ENCODE measurements around the gene DSTN.

The DSTN gene

DNA sequence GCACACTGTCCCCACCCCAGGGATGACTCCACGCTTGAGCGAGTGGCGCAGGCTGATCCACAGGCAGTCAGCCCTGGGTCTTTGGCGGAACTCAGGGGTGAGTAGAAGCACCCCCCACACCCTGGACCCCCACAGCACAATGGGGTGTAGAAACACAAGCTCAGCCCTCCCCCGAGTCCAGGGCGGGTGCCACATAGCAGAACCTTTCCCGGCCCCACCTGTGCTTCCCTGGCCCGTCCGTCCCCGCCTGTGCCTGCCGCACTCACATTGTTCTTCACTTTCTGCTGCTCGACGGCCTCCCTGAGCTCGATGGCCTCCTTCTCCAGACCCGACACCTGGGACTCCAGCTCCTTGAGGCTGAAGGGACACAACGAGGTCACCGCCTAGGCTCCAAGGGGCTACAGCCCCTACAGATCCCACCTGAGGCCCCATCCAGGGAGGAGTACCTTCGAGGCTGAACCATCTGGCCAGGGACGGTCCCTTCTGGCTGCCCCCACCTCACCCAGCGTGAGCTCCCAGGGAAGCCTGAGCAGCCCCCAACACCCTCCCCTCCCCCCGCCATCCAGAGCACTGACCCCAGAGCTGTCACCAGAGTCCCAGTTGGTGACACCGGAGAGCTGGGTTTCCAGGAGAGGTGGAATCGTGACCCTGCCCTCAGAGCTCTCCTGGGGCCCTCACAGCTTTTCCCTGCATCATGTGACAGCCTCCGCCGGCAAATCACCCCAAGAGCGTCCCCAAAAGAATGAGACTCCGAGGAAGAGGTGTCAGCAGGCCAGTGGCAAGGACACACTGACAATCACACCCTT is 55.6 kb downstream of the DSTN start:
- DNase-seq, result no peak

DNA sequence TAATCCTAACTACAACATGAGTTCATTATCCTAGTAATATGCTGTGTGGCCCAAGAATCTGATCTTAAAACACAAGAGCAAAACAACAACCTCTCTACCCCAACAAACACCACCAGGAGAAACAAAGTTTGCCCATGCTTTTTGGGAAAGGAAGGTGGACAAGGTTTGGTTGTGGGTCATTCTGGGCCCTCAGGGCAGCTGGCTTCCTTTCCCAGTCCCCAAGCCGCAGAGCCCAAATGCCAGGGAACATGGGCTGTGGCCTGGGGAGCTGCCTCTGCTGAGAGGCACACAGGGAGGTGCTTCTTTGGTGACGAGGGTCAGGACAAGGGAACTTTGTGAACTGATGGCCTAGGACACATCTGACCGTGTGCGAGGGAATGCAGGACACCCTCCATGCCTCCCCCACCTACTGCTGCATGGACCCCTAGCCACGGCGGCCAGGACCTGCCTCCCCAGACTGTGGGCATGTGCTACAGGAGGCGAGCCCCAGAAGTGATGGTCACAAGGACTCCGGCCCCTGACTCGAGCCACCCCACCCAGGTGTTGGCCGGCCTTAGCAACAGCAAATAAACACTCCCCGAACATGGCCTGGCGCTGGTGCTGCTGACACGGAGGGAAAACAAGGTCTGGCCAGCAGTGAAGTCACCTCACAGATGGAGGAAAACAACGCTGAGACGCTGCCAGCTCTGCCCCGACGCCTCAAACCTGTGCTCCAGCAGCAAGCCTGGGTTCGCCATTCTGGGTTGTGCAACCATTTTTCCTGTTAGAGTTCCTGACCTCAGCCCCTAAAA is 56.5 kb downstream of the DSTN start:
- no peak for DNase-seq

DNA sequence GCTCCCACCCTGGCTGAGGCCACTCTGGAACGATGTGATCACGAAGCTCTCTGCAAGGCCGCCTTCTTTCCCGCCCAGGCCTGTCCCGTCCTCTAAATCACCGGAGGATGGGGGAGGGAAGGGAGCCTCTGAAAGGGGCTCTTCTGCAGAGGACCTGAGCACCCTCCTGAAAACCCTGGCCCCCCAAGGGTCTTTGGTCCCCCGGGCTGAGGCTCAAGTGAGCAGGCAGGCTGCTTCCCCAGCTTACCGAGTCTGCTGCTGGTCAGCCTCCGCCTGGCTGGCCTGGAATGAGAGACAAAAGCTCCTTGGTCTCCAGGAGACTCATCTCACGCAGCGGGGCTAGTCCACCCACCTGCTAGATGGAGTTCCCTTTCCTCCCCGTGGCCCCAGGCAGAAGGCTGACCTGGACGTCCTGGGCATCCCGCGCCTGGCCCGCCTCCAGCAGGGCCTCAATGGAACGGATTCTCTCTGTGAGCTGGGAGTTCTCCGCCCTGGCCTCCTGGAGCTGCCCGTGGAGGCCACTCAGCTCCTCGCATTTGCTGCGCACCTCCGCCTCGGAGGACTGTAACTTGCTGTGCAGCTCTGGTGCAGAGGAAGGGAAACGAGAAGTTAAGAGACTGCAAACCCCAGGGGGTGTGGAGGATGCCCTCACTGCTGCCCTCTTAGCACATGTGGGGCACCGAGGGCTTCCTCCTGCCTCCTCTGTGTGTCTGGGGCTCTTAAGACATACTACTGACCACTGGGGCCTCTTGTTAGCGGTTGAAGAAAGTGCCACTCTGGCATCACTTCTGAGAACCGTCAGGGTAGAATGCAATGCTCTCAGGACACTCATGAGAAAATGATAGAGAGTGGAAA is 57.5 kb downstream of the DSTN start:
- DNase-seq, result no peak

DNA sequence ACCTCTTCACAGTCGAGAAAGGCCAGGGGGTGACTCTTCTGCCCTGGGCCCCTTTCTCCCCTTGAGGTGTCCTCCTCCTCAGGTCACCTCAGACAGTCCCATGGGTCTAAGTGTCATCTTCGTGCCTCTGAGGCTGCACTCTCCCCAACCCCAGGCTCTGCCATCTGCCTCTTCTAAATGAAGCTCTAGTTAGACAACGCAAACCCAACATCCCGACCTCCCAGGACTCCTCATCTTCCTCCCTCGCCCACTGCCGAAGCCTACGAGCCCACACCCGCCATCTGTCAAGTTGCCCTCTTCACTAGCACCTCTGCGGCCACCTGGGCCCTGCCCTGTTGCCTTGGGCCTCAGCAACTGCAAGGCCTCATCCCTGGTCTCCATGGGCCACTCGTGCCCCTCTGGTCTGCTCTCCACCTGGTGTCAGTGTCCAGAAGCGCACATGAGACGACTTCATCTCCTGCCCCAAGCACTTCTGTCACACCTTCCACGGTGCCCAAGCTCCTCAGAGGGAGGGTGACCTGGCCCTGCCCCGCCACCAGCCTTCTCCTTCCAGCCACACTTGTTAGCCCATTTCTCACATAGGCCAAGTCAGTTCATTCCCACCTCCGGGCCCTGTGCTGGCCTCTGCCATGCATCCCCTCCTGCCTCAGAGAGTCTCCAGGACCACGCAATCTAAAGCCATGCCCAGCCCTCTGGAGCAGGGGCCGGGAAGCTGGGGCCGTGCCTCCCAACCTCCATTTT is 58.4 kb downstream of the DSTN start:
- no peak for DNase-seq

DNA sequence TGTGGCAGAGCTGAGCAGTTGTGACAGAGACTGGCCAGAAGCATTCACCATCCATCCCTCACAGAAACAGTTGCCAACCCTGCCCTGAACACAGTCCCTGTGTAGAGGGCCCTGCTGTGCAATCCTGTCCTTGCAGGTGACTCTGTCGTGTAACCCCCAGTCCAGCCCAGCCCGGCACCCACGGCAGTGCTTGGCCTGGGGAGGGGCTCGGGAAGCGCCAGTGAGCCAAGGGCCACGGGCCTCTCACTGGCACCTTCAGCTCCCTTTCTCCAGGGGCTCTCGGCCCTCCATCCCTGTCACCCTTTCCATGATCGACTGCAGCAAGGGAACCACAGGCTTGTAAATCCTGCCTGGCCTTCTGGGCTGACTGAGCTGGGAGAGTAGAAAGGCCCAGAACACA is 59.1 kb downstream of the DSTN start:
- no peak for DNase-seq

DNA sequence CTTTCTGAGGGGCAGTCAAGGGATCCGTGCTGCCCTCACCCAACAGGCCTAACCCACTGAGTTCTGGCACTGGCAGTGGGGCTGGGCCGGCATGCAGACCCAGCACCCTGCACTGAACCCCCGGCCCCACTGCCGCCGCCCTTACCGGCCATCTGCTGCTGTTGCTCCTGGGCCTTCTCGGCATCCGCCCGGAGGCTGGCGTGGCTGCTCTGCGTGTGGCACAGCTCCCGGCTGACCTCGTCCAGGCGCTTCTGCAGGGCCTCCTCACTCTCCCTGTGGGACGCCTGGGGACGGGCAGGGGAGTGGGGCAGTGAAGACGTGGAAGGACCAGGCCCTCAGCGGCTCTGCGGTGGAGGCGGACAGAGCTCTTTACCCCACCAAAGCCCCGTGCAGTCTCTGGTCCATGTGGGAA is 59.8 kb downstream of the DSTN start:
- DNase-seq, result no peak

DNA sequence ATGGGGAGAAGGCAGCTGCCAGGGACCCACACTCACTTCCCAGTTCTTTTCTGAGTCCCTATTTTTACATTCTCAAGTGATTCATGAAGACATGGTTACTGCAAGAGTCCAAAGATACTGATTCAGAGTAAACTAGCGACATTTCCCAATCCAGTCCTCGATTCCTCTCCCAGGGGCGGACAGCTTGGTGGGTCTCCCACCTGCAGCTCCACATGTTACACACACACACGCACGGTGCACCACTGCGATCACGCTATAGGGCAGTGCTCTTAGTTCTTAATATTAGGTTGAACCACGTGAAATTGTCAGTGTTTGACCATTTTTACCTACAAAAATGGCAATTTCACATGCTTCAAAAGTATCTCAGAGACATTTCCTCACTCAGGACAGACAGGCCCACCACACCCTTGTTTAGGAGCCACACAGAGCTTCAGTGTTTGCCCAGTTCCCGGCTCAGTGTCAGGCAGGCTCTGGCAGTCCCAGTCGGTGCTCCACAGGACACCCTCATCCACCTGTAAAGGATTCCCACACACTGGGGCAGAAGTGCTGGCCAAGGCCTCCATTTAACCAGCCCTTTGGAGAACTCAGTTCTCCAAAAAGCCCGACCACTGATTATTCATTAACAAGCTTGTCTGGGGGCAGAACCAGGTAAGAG is 60.4 kb downstream of the DSTN start:
- DNase-seq, result no peak

DNA sequence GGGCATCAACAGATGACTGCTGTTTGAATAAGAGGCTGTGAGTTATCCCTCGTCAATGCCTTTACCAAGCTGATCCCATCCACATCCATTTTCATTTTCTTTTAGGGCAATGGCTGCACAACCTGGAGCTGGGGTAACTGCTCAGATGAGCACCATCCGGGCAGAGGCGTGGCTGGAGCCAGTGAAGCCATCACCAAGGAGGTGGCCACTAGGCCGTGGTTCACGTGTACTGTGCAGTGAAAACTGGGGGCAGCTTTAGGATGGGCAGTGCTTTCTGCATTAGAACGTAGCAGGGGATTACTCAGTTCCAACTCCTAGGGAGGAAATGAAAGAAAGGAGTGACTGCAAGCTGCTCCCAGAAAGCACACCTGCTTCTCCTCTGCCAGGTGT is 60.9 kb downstream of the DSTN start:
- DNase-seq, result no peak

DNA sequence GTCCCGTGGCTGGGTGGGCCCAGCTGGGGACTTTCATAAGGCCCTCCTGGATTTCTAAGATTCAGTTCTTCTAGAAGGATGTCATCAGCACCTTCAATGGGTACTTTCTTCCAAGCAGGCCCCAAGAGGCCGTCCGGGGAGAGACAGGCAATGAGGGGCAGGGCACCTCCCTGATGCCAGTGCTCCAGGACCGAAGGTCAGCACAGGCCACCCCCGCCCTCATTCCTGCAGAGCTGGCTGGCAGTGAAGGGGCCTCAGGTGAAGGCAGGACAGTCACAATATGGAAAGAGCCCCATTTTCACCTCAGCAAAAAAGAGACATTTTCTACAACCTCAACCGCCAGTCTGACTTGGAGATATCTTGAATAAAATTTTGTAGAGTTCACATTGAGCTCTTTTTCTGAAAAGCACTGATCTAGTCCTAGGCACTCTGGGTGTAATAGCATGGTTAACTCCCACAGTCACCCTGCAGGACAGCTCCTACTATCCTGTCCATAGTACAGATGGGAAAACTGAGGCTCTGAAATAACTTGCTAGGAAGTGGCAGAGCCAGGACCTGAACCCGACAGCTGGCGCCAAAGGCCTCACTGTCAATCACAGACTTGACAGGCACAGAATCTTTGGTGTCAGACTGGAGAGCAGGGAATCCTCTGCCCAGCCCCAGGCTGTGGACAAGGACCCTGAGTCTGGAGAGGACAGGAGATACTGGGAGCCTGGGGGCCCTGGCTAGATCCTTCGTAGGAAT is 61.9 kb downstream of the DSTN start:
- DNase-seq, result no peak

DNA sequence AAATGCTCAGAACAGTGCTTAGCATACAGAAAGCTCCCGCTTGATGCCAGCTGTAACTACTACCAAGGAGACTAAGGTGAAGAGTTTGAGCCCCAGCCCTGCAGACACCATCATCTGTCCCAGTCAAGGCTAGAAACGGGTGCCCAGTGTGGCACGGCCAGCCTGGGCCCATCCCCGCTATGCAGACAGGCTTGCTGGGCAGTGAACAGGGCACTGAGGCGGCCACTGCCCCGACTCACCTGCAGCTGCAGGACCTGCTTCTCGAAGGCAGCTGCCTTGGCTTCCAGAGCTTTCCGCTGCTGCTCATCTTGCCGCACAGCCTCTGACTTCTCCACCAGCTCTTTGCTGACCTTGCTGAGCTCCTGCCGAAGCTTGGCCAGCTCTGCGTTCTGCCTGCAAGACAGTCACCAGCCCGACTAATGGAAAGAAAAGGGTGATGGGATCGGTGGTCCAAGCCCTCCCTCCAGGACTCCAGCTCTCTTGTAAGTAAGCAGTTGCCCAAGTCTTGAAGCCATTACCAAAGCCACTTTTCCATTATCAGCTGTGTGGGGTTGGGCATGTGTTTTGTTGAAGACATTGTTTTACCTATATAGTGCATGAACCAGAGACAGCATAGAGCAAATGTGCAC is 63.5 kb downstream of the DSTN start:
- DNase-seq, result no peak

DNA sequence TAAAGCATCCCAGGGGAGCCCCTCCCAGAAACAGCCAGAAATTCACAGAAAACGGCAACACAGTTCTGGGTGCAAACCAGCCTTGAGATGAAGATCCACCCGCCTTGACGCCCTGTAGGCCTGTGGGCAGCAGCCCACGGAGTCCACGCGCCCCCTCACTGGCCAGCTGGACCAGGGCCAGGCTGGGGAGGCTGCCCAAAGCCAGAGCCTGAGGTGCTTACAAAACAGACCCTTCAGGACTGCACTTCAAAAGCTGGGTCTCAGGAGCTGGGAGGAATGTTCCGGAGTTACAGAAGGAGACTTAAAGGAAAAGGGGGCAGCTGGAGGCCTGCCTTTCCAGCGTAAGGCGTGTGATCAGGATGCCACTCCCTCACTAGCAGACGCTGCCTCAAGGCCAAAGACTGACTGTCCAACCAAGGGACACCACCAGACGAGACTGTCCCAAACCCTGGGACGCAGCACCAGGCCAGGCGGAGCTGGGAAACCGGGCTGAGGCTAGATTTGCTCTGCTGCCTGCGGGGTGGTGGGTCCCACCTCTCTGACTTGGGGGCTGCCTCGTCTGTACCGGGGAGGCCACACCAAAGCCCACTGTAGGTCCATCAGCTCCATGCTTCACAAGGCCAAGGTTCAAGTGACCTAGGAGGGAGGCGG is 64.1 kb downstream of the DSTN start:
- no peak for DNase-seq

DNA sequence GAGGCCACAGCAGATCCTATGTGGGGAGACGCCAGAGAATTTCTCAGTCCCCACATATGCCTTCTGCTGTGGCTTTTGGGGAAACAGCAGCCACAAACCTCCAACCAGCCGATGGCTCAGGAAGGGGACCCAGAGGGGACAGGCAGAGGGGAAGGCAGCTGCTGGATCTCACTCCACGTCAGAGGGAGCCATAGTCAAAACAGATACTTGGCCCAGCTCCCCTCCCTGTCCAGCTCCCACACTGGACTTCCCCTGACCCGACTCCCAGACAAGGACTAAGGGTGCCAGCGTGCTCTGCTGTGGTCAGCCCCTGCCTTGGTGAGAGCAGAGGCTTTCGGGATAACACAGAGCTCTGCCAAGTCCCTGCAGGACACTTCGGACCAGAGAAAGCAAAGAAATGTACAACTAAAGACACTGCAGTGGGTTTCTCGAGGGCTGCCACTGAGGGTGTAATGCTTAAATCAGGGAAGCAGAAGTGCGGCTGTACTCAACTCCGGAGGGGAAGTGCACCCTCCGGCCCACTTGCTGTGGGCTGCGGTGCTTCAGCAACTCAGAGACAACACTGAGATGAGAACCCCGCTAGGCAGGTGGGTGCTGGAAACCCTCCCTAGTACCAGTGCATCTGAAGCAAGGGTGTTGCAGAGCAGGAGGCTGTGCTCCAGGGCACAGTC is 64.9 kb downstream of the DSTN start:
- no peak for DNase-seq

DNA sequence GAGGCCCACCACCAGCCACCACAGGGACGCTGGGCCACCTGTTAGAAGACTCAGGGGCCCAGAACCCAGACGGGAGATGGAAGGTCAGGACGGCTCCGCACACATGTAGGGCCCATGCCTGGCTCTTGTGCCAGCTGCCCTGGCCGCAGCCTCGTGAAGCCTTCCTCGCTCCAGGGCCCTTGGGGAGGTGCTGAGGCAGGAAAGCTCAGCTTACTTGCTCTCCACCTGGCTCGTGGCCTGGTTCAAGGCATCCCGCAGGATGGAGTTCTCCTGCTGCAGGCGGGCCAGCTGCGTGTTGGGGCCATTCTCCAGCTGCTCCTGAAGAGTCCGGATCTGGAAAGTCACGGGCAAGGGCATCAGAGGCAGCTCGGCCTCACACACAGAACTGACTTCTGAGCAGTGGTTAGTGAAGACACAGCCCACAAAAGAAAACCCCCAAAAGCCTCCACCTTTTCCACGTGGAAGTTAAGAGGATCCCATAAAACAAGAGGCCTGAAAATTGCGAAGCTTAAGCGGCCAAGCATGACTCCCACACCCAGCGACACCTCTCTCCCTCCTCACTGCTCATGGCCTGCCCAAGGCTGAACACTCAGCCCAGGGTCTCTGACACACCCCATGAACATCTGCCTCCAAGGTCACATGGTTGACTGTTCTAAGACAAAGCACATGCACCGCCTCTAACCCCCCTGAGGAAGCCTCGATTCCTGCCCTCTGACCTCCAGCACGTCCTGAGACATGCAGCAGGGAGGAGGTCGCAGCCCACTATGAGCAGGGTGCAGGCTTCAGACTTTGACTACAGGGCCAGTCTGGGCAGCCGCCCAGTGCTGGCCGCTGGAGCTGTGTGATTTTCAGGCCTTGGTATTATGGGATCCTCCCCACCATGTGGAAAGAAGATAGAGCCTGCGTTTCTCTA is 65.7 kb downstream of the DSTN start:
- DNase-seq, result no peak

DNA sequence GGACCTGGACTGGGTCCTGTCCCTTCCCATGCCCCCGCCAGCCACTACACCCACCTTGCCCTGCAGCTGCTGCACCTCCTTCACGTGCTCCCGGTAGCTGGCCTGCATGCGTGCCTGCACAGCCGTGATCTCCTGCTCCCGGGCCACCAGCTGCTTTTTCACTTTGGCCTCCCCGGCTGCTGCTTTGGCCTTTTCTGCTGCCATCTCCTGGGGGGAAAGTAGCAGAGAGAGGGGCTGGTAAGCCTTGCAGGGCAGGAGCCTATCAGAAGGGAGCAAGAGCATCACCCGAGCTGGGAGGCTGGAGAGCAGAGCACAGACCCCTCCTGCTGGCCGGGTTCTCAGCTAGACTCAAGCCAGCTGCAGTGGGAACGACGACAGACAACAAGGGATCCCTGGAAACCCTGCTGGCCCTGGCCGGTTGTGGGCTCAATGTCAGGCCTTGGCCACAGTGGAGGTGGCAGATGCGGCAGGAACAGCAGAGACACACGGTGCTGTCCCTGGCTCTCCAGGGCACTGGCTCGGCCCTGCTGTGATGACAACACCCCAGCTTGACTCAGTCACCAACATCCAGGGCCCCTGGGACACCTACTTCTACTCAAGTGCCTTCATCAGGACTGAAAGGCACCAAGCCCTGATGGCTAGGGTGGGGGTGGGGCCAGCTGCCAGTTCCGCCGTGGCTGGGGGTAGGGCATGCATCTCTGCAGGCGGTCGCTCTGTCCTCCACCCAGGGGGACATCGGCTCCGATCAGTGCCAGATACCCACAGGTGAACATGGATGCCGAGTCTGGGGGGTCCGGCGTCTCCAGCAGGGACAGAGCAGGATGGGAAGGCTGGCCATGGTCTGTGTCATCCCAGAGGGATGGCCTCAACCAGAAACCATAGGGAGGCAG is 66.9 kb downstream of the DSTN start:
- DNase-seq, result no peak

DNA sequence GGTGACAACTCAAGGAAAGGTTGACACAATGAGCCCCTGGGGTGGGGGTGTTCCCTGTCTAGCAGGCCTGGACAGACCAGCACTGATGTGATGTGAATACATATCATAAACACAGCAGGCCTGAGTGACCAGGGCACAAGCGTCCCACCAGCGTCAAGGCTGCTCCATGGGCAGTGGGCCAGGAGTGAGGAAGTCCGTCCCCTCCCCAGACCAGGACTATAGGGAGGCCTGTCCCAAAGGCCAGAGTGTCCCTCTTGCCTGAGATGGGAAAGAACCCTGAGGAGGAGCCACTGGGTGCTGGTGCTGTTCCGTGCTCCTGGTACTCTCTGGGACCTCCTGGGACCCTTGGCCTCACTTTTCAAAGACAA is 67.5 kb downstream of the DSTN start:
- DNase-seq, result no peak

DNA sequence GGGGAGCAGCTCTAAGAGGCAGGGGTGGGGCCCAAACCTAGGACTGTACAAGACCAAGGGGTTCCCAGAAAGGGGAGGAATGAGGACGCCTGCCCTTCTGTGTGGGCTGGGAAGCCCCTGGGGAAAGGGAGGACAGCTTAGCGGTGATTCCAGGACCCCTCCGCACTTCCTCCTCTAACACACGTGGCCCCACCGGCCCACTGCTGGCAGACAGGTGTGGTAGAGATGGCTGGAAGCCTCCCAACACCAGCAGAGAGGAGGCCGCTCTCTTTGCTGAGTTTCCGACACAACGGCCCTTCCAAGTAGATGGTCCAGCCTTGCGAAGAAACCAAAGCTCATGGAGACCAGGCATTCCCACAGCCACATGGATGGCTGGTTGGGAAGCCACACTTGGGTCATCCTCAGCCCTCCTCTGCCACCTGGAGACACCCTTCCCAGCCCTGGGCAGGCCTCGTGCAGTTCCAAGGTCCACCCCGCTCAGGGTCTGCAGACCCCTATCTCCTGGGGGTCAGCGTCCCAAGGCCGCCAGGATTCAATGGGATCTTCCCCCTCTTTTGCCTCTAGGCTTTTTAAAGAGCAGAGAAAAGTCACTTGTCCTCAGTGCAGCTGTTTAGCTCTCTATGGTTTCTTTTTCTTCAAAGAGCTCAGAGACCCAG is 68.2 kb downstream of the DSTN start:
- DNase-seq, result no peak

DNA sequence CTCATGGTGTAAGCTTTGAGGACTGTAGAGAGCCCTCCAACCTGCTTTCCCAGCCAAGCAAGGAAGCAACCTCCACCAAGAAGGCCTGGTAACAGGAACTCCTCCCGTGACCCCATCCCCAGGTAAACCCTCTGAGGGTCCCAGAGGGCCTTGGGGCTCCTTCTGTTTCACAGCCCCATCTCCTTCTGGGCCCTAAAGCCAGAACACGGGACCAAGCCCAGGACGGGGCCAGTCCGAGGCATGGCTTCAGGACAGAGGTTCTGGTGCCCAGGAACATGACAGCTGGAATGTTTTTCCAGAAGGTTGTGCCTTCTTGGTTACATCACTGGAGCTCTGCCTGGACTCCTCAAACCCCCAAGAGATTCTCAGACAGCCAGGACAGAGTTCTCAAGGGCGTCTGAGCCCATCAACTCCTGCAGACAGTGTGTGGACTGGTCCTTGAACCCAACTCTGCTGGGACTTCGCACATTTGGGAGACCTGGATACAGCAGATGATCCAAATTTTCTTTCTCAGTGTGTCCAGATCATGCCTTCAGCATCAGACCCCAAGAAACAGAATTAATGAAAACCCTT is 69.0 kb downstream of the DSTN start:
- DNase-seq, result no peak
